ENCODE data around the gene NR1D2.

NR1D2 gene

DNA sequence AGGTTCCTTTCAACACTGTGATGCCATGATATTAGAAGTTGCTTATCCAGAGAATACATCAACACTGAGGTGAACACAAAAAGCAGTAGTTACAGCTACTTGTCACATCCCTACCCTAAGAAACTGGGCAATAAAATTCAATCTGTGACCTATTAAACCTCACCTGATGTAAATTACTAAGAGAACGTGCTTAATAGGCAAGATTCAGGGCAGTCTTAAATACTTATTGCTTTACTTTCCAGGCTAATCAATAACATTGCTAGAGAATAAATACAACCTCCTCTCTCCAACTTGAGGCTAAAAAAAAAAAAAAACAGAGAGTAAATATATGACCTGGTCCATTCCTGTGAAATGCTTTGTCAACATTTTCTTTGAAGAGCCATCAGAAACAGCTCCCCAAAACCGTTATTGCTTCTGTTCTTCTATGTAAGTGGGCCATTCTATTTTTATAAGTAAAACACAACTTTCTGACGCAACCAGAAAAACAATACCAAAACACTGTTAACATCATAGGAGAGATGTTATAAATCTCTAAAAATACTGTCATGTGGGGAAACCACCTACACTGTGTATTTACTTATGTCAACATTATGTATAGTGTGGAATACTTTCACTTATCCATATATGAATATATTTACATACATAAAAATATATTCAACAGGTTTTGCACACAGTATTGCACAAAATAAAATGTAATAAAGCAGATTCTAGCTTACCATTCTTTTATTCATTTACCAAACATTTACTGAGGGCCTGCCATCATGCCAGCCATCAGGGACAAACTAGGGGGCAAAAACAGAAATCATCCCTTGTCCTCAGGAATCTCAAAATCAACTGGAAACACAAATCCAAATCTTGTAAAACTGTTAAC lies 31.0 kb upstream of the NR1D2 start:
- peak overlapping the region; percentile 91 for H3K27ac ChIP-seq

DNA sequence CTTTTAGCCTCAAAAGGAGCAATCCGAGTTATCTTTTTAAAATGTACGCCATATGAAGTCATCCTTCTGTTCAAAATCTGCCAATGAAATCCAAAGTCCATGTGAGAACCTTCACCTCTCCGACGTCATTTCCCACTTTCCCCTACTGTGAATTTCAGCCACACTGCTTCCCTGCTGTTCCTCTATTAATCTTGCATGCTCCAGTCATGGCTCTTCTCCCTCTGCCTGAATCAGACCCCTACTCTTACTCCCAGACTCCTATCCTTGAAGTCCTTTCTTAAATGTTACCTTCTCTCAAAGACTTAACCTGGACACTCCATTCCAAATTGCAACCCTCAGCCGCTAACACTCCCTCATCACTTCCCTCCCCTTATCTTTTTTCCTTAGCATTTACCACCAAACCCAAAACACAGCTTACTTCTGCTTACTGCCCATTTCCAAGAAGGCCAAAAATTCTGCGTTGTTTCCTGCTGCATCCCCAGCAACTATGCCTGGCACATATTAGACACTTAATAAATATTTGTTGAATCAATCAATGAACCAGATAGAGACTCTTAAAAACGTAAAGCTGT lies 29.5 kb upstream of the NR1D2 start:
- peak overlapping the region; percentile 91 for H3K27ac ChIP-seq
- TF ChIP-seq, protein P1, sequence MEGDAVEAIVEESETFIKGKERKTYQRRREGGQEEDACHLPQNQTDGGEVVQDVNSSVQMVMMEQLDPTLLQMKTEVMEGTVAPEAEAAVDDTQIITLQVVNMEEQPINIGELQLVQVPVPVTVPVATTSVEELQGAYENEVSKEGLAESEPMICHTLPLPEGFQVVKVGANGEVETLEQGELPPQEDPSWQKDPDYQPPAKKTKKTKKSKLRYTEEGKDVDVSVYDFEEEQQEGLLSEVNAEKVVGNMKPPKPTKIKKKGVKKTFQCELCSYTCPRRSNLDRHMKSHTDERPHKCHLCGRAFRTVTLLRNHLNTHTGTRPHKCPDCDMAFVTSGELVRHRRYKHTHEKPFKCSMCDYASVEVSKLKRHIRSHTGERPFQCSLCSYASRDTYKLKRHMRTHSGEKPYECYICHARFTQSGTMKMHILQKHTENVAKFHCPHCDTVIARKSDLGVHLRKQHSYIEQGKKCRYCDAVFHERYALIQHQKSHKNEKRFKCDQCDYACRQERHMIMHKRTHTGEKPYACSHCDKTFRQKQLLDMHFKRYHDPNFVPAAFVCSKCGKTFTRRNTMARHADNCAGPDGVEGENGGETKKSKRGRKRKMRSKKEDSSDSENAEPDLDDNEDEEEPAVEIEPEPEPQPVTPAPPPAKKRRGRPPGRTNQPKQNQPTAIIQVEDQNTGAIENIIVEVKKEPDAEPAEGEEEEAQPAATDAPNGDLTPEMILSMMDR (conservative IDR thresholded peaks at IDR 0.05) = no peak

More for the DNA sequence above, 31.0 kb upstream of the NR1D2 start:
- TF ChIP-seq, protein P1 (conservative IDR thresholded peaks at IDR 0.05) = no peak

DNA sequence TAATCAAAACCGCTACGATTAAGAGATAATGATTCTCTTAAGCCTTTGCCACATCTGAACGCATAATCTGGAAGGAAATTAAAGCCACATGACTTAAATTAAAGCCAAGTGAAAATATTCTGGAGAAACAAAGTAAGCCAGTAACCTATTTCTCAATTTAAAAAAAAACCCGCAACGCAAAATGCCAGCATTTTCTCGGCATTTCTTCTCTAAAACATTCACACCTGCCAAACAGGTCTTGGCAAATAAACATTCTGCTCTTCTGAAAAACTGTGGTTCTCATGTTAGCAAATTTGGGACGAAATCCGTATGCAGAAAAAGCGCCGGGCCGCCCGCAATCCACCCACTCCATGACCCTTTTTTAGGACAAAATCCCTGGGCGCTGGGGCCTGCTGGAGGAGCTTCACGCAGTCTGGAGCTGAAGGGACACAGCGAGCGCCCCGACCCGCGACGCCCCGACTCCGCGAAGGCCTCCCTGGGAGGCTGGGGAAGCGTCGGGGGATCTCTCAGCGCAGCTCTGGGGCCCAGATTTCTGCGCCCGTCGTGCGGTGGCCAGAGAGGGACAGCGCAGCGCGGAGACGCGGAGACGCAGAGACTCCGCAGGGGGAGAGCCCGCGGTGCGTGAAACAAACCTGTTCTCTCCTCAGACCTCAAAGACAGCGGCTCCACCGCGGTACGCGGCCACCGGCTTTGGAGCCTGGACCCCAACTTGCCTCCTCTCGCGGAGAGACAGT lies 28.8 kb upstream of the NR1D2 start:
- peak overlapping the region; percentile 91 for H3K27ac ChIP-seq
- TF ChIP-seq, protein P1 (conservative IDR thresholded peaks at IDR 0.05) = no peak

DNA sequence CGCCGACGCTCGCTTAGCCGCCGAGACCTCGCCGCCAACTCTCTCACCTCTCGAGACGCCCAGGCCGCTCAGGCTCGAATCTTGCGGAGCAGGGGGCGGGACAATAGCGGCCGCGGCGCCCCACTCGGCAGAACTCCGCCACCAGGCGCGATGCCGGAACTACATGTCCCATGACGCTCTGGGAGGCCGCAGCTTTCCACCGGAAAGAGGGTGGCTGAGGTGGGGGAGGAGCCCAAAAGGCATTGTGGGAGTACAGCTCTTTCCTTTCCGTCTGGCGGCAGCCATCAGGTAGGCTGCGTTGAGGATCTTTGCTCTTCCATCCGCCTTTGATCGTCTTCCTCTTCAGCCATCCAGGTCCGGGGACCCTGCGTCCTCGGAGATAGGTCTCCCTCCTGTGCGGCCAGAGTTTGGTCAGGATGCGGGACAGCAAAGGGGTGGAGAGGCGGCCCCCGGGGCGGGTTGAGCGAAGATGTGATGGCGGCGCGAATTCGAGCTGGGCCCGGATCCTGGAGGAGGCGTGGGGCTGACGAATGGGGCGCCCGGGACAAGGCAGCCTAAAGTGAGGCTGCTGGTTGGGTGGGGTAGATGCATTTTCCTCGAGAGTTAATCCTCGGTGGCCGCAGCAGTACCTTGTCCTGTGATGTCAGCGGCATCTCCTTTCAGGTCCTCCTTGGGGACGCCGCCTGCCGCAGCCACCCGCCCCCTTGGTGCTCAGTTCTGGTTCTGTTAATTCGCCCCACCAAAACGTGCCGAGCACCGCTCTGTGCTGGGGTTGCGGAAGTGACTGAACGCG lies 28.0 kb upstream of the NR1D2 start, which contains the start of the genes NKIRAS1 and RPL15:
Gene NKIRAS1 (minus strand): TSS at position 105 of the 793 bp plus-strand sequence. CDS start 6,086 bp downstream, outside the sequence.
Gene RPL15 (plus strand): TSS at position 247 of the 793 bp plus-strand sequence. CDS start 728 bp downstream, outside the sequence.
- H3K27ac ChIP-seq = peak within 1 kb of the TSS; percentile 91

DNA sequence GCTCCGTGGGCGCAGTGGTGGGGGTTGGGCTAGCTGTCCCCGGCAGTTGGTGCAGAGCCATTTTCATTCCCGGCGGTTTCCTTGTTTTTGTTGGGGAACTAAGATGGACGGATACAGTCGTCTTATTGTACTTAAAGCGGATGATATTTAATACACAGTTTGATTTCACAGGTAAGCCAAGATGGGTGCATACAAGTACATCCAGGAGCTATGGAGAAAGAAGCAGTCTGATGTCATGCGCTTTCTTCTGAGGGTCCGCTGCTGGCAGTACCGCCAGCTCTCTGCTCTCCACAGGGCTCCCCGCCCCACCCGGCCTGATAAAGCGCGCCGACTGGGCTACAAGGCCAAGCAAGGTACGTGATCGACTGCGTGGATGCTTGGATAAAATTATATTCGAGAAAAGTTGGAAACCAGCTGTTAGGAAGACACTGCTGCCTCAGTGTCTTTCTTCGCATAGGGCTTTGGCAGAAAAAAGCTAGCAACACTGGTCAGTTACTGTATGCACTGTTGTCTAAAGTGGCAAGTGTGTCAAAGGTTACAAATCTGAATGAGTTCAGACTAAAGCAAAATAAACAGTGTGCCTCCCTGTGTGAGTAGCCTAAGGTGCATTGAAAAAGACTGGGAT lies 27.3 kb upstream of the NR1D2 start:
- H3K27ac ChIP-seq = peak overlapping the region; percentile 91

More for the DNA sequence above, 28.0 kb upstream of the NR1D2 start, which contains the start of the genes NKIRAS1 and RPL15:
- TF ChIP-seq, protein P1 (conservative IDR thresholded peaks at IDR 0.05) = 0 out of 2 replicates have a peak, but pooled peaks have one; percentile 24

DNA sequence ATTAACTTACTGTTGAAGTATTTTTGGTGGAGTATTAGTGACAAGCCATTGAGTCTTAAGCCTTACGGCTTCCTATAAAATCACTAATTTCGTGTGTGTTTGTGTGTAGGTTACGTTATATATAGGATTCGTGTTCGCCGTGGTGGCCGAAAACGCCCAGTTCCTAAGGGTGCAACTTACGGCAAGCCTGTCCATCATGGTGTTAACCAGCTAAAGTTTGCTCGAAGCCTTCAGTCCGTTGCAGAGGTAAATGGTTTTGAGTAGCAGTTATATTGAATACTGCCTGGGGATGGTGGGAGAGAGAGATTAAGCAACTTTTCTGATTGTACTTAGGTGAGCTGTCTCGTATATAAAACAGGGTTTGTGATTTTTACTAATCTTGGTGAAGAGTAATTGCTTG lies 26.8 kb upstream of the NR1D2 start:
- H3K27ac ChIP-seq = peak overlapping the region; percentile 91

DNA sequence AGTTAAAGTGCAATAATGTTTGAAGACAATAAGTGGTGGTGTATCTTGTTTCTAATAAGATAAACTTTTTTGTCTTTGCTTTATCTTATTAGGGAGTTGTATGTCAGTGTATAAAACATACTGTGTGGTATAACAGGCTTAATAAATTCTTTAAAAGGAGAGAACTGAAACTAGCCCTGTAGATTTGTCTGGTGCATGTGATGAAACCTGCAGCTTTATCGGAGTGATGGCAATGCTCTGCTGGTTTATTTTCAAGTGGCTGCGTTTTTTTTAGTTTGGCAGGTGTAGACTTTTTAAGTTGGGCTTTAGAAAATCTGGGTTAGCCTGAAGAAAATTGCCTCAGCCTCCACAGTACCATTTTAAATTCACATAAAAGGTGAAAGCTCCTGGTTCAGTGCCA lies 25.5 kb upstream of the NR1D2 start:
- H3K27ac ChIP-seq = peak overlapping the region; percentile 91; the same call in 1 of the 2 replicates
- TF ChIP-seq, protein P1 (conservative IDR thresholded peaks at IDR 0.05) = no peak

Data from VCaP (cell line).